Stomach smooth muscle (tissue), 2 donors: ENCODE results near the gene CAMK1.

Source experiments
- H3K27ac ChIP-seq: one replicate; pipeline ENCODE4 v1.7.0; 2013; ENCODE audit warnings: mild to moderate bottlenecking, low read length, inconsistent platforms
- H3K27me3 ChIP-seq, 2 donors: one replicate each; pipeline ENCODE4 v1.7.0; 2013; ENCODE audit warnings: low read length in 2 of 2; ENCODE audit not compliant: insufficient read depth in 2 of 2, control insufficient read depth in 1 of 2
- H3K36me3 ChIP-seq, 2 donors: one replicate each; pipeline ENCODE4 v1.7.0; 2013; ENCODE audit warnings: low read length in 2 of 2; ENCODE audit not compliant: control insufficient read depth in 2 of 2, insufficient read depth in 2 of 2
- H3K4me1 ChIP-seq: one replicate; pipeline ENCODE4 v1.7.0; 2013; ENCODE audit warnings: low read length; ENCODE audit not compliant: control insufficient read depth, insufficient read depth
- H3K4me3 ChIP-seq, 2 donors: one replicate each; pipeline ENCODE4 v1.7.0; 2013; ENCODE audit warnings: low read length in 2 of 2
- H3K9ac ChIP-seq, 2 donors: one replicate each; pipeline ENCODE4 v1.7.0; 2013; ENCODE audit warnings: low read length in 2 of 2, mild to moderate bottlenecking in 1 of 2
- H3K9me3 ChIP-seq, 2 donors: one replicate each; pipeline ENCODE4 v1.7.0; 2013; ENCODE audit warnings: low read length in 2 of 2; ENCODE audit not compliant: control insufficient read depth in 2 of 2
- donor health status: healthy.
- donor health status: Pancreatic carcinoma.

The CAMK1 gene

GRCh38 chr3:9808345-9809037, 38.7 kb upstream of the CAMK1 start:
- Histone ChIP-seq H3K36me3 (peaks cover 29 to 42% of the 10 kb centered on the region in 2 donors), H3K9me3 (no peaks in the 10 kb centered on the region), H3K4me3 (no peak overlapping the region), H3K9ac (no peak overlapping the region), H3K4me1 (peaks cover 21% of the 10 kb centered on the region), H3K27ac (peak overlapping the region; percentile 90), H3K27me3 (no peaks in the 10 kb centered on the region)

- Histone ChIP-seq H3K27ac (no peak overlapping the region), H3K4me3 (no peak overlapping the region), H3K9ac (no peak overlapping the region), H3K27me3 (no peaks in the 10 kb centered on the region), H3K4me1 (peaks cover 21% of the 10 kb centered on the region), H3K9me3 (no peaks in the 10 kb centered on the region), H3K36me3 (peaks cover 33 to 47% of the 10 kb centered on the region in 2 donors)
Measured at GRCh38 chr3:9807981-9808344, 38.2 kb upstream of the CAMK1 start.

GRCh38 chr3:9806688-9807589, 37.2 kb upstream of the CAMK1 start:
- no peak overlapping the region for H3K9ac ChIP-seq
- H3K27ac ChIP-seq, result no peak overlapping the region
- H3K27me3 ChIP-seq, result no peaks in the 10 kb centered on the region
- peaks cover 21% of the 10 kb centered on the region for H3K4me1 ChIP-seq
- no peaks in the 10 kb centered on the region for H3K9me3 ChIP-seq
- H3K4me3 ChIP-seq, result no peak overlapping the region
- H3K36me3 ChIP-seq, result peaks cover 33 to 45% of the 10 kb centered on the region in 2 donors

- Histone ChIP-seq H3K36me3 (peaks cover 40 to 51% of the 10 kb centered on the region in 2 donors), H3K9ac (no peak overlapping the region), H3K4me1 (peaks cover 20% of the 10 kb centered on the region), H3K4me3 (no peak overlapping the region), H3K27ac (no peak overlapping the region), H3K27me3 (no peaks in the 10 kb centered on the region), H3K9me3 (no peaks in the 10 kb centered on the region)
Measured at GRCh38 chr3:9806137-9806536, 36.4 kb upstream of the CAMK1 start.

- H3K4me3 ChIP-seq, result no peak overlapping the region
- no peaks in the 10 kb centered on the region for H3K9me3 ChIP-seq
- no peaks in the 10 kb centered on the region for H3K27me3 ChIP-seq
- H3K27ac ChIP-seq, result no peak overlapping the region
- peaks cover 44 to 59% of the 10 kb centered on the region in 2 donors for H3K36me3 ChIP-seq
- peaks cover 12% of the 10 kb centered on the region for H3K4me1 ChIP-seq
- H3K9ac ChIP-seq, result no peak overlapping the region
Measured at GRCh38 chr3:9804996-9805395, 35.2 kb upstream of the CAMK1 start.

GRCh38 chr3:9803494-9803893, 33.7 kb upstream of the CAMK1 start:
- no peak overlapping the region for H3K27ac ChIP-seq

GRCh38 chr3:9800529-9800928, 30.8 kb upstream of the CAMK1 start:
- Histone ChIP-seq H3K4me3 (no peak overlapping the region), H3K27ac (no peak overlapping the region), H3K9ac (no peak overlapping the region), H3K4me1 (peaks cover 3% of the 10 kb centered on the region), H3K36me3 (peaks cover 59 to 63% of the 10 kb centered on the region in 2 donors), H3K27me3 (no peaks in the 10 kb centered on the region), H3K9me3 (no peaks in the 10 kb centered on the region)

More at GRCh38 chr3:9803494-9803893, 33.7 kb upstream of the CAMK1 start:
- H3K9ac ChIP-seq, result no peak overlapping the region
- H3K4me1 ChIP-seq, result no peaks in the 10 kb centered on the region
- no peaks in the 10 kb centered on the region for H3K27me3 ChIP-seq
- H3K36me3 ChIP-seq, result peaks cover 56 to 71% of the 10 kb centered on the region in 2 donors
- no peaks in the 10 kb centered on the region for H3K9me3 ChIP-seq
- H3K4me3 ChIP-seq, result no peak overlapping the region

- no peaks in the 10 kb centered on the region for H3K9me3 ChIP-seq
- no peak overlapping the region for H3K9ac ChIP-seq
- peaks cover 38 to 40% of the 10 kb centered on the region in 2 donors for H3K36me3 ChIP-seq
- no peak overlapping the region for H3K4me3 ChIP-seq
- H3K27me3 ChIP-seq, result no peaks in the 10 kb centered on the region
- no peak overlapping the region for H3K27ac ChIP-seq
- peaks cover 17% of the 10 kb centered on the region for H3K4me1 ChIP-seq
Measured at GRCh38 chr3:9797196-9797945, 27.6 kb upstream of the CAMK1 start.

- Histone ChIP-seq H3K27me3 (no peaks in the 10 kb centered on the region), H3K36me3 (peaks cover 33 to 34% of the 10 kb centered on the region in 2 donors), H3K27ac (no peak overlapping the region), H3K4me3 (no peak overlapping the region), H3K9ac (no peak overlapping the region), H3K4me1 (peaks cover 36% of the 10 kb centered on the region), H3K9me3 (no peaks in the 10 kb centered on the region)
Measured at GRCh38 chr3:9795207-9795606, 25.5 kb upstream of the CAMK1 start.

- no peak overlapping the region for H3K9ac ChIP-seq
- H3K4me3 ChIP-seq, result peak overlapping the region in 1 of 2 donors; percentile 98
- H3K4me1 ChIP-seq, result peaks cover 36% of the 10 kb centered on the region
- H3K27me3 ChIP-seq, result no peaks in the 10 kb centered on the region
- no peaks in the 10 kb centered on the region for H3K9me3 ChIP-seq
- no peak overlapping the region for H3K27ac ChIP-seq
- H3K36me3 ChIP-seq, result peaks cover 30 to 31% of the 10 kb centered on the region in 2 donors
Measured at GRCh38 chr3:9794400-9794799, 24.7 kb upstream of the CAMK1 start.
